ENCODE results near the gene EGFL7.

Gene EGFL7

DNA sequence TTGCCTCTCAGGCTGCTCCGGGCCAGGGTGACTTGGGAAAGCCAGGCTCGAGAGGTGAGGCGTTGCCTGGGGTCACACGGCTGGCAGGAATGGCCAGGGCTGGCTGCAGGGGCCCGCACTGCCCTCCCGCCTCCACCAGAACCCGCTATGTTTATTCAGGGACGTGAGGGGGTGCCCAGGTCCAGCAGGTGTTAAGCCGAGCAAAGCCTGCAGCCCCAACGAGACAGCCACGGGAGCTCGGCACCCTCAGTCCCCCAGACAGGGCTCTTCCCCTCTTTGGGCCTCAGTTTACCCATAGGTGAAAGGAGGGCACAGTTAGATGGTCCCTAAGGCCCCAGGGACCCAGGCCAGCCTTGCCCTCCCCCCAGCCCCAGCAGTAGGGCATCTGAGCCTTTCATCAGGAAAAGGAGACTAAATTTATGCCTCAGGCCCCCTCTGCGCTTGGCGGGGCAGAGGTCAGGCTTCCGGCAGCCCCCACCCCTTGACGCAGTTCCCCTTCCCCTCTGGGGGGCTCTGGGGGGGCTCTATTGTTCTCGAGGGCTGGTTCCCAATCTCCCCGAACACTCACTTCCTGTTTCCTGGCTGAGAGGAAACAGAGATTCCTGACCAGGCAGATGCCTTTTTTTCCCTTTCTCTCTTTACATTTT lies 7.1 kb upstream of the EGFL7 start:
- H3K27ac ChIP-seq (ENCODE audit: insufficient read depth, low read length, poor library complexity, severe bottlenecking): no peak overlapping the region
- DNase-seq: no peak
- H3K27me3 ChIP-seq (replicated peaks; ENCODE audit: control insufficient read depth, insufficient read depth, low read length, poor library complexity, severe bottlenecking): peaks cover 45% of the 10 kb centered on the region
- peaks cover 14% of the 10 kb centered on the region for H3K4me1 ChIP-seq (ENCODE audit: control insufficient read depth, insufficient read depth, low read length, poor library complexity, severe bottlenecking)
- H3K4me3 ChIP-seq (ENCODE audit: insufficient read depth, low read depth, low read length, poor library complexity, severe bottlenecking): no peak overlapping the region
- H3K36me3 ChIP-seq (ENCODE audit: control insufficient read depth, insufficient read depth, low read length): no peaks in the 10 kb centered on the region
- no peaks in the 10 kb centered on the region for H3K9me3 ChIP-seq (ENCODE audit: control insufficient read depth, low read length)

DNA sequence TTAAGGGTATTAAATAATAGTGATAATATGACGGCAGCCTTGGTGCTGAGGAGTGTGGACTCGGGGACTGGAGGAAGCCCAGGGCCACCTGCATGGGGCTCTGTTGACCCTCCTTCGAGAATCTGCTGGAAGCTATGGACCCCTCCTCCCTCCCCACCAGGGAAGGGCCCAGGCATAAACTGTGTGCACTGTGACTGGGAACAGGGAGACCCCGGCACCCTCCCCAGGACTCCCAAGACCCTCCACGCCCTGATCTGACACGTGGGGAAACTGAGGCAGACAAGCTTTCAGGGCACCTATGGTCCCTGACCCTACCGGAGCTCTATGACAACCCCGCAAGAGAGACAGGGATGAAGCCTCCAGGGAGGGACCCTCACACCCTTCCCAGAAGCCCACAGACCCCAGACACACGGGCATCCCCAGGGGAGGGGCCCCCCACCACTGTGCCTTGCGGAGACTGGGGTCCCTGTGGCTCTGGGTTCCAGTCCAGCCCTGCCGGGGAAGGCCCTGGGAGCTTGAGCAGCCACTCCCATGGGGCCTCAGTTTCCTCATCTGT lies 6.5 kb upstream of the EGFL7 start:
- peaks cover 14% of the 10 kb centered on the region for H3K4me1 ChIP-seq (ENCODE audit: control insufficient read depth, insufficient read depth, low read length, poor library complexity, severe bottlenecking)
- H3K27ac ChIP-seq (ENCODE audit: insufficient read depth, low read length, poor library complexity, severe bottlenecking): no peak overlapping the region
- H3K9me3 ChIP-seq (ENCODE audit: control insufficient read depth, low read length): no peaks in the 10 kb centered on the region
- H3K36me3 ChIP-seq (ENCODE audit: control insufficient read depth, insufficient read depth, low read length): no peaks in the 10 kb centered on the region
- no peak for DNase-seq
- H3K4me3 ChIP-seq (ENCODE audit: insufficient read depth, low read depth, low read length, poor library complexity, severe bottlenecking): no peak overlapping the region
- peaks cover 47% of the 10 kb centered on the region for H3K27me3 ChIP-seq (replicated peaks; ENCODE audit: control insufficient read depth, insufficient read depth, low read length, poor library complexity, severe bottlenecking)

- Histone ChIP-seq H3K4me1 (ENCODE audit: control insufficient read depth, insufficient read depth, low read length, poor library complexity, severe bottlenecking) (peaks cover 14% of the 10 kb centered on the region), H3K27ac (ENCODE audit: insufficient read depth, low read length, poor library complexity, severe bottlenecking) (no peak overlapping the region), H3K4me3 (ENCODE audit: insufficient read depth, low read depth, low read length, poor library complexity, severe bottlenecking) (no peak overlapping the region), H3K27me3 (replicated peaks; ENCODE audit: control insufficient read depth, insufficient read depth, low read length, poor library complexity, severe bottlenecking) (peaks cover 47% of the 10 kb centered on the region), H3K36me3 (ENCODE audit: control insufficient read depth, insufficient read depth, low read length) (no peaks in the 10 kb centered on the region), H3K9me3 (ENCODE audit: control insufficient read depth, low read length) (no peaks in the 10 kb centered on the region)
- no peak for DNase-seq
Measured at GRCh38 chr9:136656795-136657611, 5.7 kb upstream of the EGFL7 start.

GRCh38 chr9:136657974-136658848 lies 4.5 kb upstream of the EGFL7 start:
- Histone ChIP-seq H3K36me3 (ENCODE audit: control insufficient read depth, insufficient read depth, low read length) (no peaks in the 10 kb centered on the region), H3K27ac (ENCODE audit: insufficient read depth, low read length, poor library complexity, severe bottlenecking) (no peak overlapping the region), H3K4me1 (ENCODE audit: control insufficient read depth, insufficient read depth, low read length, poor library complexity, severe bottlenecking) (peaks cover 14% of the 10 kb centered on the region), H3K4me3 (ENCODE audit: insufficient read depth, low read depth, low read length, poor library complexity, severe bottlenecking) (no peak overlapping the region), H3K9me3 (ENCODE audit: control insufficient read depth, low read length) (no peaks in the 10 kb centered on the region), H3K27me3 (replicated peaks; ENCODE audit: control insufficient read depth, insufficient read depth, low read length, poor library complexity, severe bottlenecking) (peaks cover 47% of the 10 kb centered on the region)
- DNase-seq: no peak

GRCh38 chr9:136658849-136659535 lies 3.7 kb upstream of the EGFL7 start:
- no peak for DNase-seq
- no peaks in the 10 kb centered on the region for H3K9me3 ChIP-seq (ENCODE audit: control insufficient read depth, low read length)
- H3K36me3 ChIP-seq (ENCODE audit: control insufficient read depth, insufficient read depth, low read length): no peaks in the 10 kb centered on the region
- H3K27me3 ChIP-seq (replicated peaks; ENCODE audit: control insufficient read depth, insufficient read depth, low read length, poor library complexity, severe bottlenecking): peaks cover 55% of the 10 kb centered on the region
- peaks cover 14% of the 10 kb centered on the region for H3K4me1 ChIP-seq (ENCODE audit: control insufficient read depth, insufficient read depth, low read length, poor library complexity, severe bottlenecking)
- H3K4me3 ChIP-seq (ENCODE audit: insufficient read depth, low read depth, low read length, poor library complexity, severe bottlenecking): no peak overlapping the region
- no peak overlapping the region for H3K27ac ChIP-seq (ENCODE audit: insufficient read depth, low read length, poor library complexity, severe bottlenecking)

GRCh38 chr9:136659861-136660784 lies 2.6 kb upstream of the EGFL7 start:
- no peak for DNase-seq
- Histone ChIP-seq H3K27ac (ENCODE audit: insufficient read depth, low read length, poor library complexity, severe bottlenecking) (no peak overlapping the region), H3K27me3 (replicated peaks; ENCODE audit: control insufficient read depth, insufficient read depth, low read length, poor library complexity, severe bottlenecking) (peaks cover 64% of the 10 kb centered on the region), H3K4me1 (ENCODE audit: control insufficient read depth, insufficient read depth, low read length, poor library complexity, severe bottlenecking) (peaks cover 19% of the 10 kb centered on the region), H3K4me3 (ENCODE audit: insufficient read depth, low read depth, low read length, poor library complexity, severe bottlenecking) (no peak overlapping the region), H3K9me3 (ENCODE audit: control insufficient read depth, low read length) (no peaks in the 10 kb centered on the region), H3K36me3 (ENCODE audit: control insufficient read depth, insufficient read depth, low read length) (no peaks in the 10 kb centered on the region)

GRCh38 chr9:136660971-136661550 lies 1.7 kb upstream of the EGFL7 start:
- Histone ChIP-seq H3K27ac (ENCODE audit: insufficient read depth, low read length, poor library complexity, severe bottlenecking) (no peak overlapping the region), H3K4me3 (ENCODE audit: insufficient read depth, low read depth, low read length, poor library complexity, severe bottlenecking) (no peak overlapping the region), H3K4me1 (ENCODE audit: control insufficient read depth, insufficient read depth, low read length, poor library complexity, severe bottlenecking) (peaks cover 20% of the 10 kb centered on the region), H3K27me3 (replicated peaks; ENCODE audit: control insufficient read depth, insufficient read depth, low read length, poor library complexity, severe bottlenecking) (peaks cover 61% of the 10 kb centered on the region), H3K36me3 (ENCODE audit: control insufficient read depth, insufficient read depth, low read length) (no peaks in the 10 kb centered on the region), H3K9me3 (ENCODE audit: control insufficient read depth, low read length) (no peaks in the 10 kb centered on the region)
- DNase-seq: no peak

- peaks cover 61% of the 10 kb centered on the region for H3K27me3 ChIP-seq (replicated peaks; ENCODE audit: control insufficient read depth, insufficient read depth, low read length, poor library complexity, severe bottlenecking)
- H3K4me1 ChIP-seq (ENCODE audit: control insufficient read depth, insufficient read depth, low read length, poor library complexity, severe bottlenecking): peaks cover 23% of the 10 kb centered on the region
- no peaks in the 10 kb centered on the region for H3K9me3 ChIP-seq (ENCODE audit: control insufficient read depth, low read length)
- no peak for DNase-seq
- H3K4me3 ChIP-seq (ENCODE audit: insufficient read depth, low read depth, low read length, poor library complexity, severe bottlenecking): no peak overlapping the region
- no peak overlapping the region for H3K27ac ChIP-seq (ENCODE audit: insufficient read depth, low read length, poor library complexity, severe bottlenecking)
- H3K36me3 ChIP-seq (ENCODE audit: control insufficient read depth, insufficient read depth, low read length): no peaks in the 10 kb centered on the region
Measured at GRCh38 chr9:136661641-136662325, 933 bp upstream of the EGFL7 start.

Data from effector memory CD4-positive, alpha-beta T cell (primary cell).